ENCODE data around the gene CYBC1. TPM values are rescaled to one million over a fixed set of nuclear protein-coding genes. Genes with fewer than 3 reads are reported as not detected.
"Not testable (repeated sequence)": the region's sequence is repeated elsewhere in the genome, so short reads cannot be mapped to it uniquely, and the experiment has no call there.

CYBC1 gene
- total RNA-seq, 1 experiment from 2014 or later, result 69.7 TPM

GRCh38 chr17:82461827-82462524 is 11.4 kb upstream of the CYBC1 start:
- Histone ChIP-seq H3K36me3 (peaks cover 28% of the 10 kb centered on the region), H3K27ac (no peak overlapping the region), H3K4me1 (peaks cover 5% of the 10 kb centered on the region), H3K9me3 (replicated peaks) (no peaks in the 10 kb centered on the region), H3K4me3 (no peak overlapping the region), H3K27me3 (no peaks in the 10 kb centered on the region)
- no peak for DNase-seq

- not testable (repeated sequence) for H3K27ac ChIP-seq; H3K27me3 ChIP-seq; H3K4me1 ChIP-seq; H3K9me3 ChIP-seq (replicated peaks); DNase-seq; H3K4me3 ChIP-seq
- peaks cover 21% of the 10 kb centered on the region for H3K36me3 ChIP-seq
Observed at GRCh38 chr17:82459936-82460335, 9.4 kb upstream of the CYBC1 start.

GRCh38 chr17:82458885-82459424 is 8.4 kb upstream of the CYBC1 start:
- Histone ChIP-seq H3K27ac (peak overlapping the region; percentile 99; the same call in 1 of the 2 replicates), H3K27me3 (no peaks in the 10 kb centered on the region), H3K36me3 (peaks cover 12% of the 10 kb centered on the region), H3K4me3 (peak overlapping the region; percentile 87), H3K9me3 (replicated peaks) (no peaks in the 10 kb centered on the region), H3K4me1 (peaks cover 5% of the 10 kb centered on the region)
- peak in 1 of 2 experiments; percentile 56 for DNase-seq

- H3K4me1 ChIP-seq, result peaks cover 5% of the 10 kb centered on the region
- peaks cover 10% of the 10 kb centered on the region for H3K36me3 ChIP-seq
- H3K4me3 ChIP-seq, result peak within 1 kb of the TSS; percentile 87
- peak within 1 kb of the TSS; percentile 99 for H3K27ac ChIP-seq
- H3K9me3 ChIP-seq (replicated peaks), result no peaks in the 10 kb centered on the region
- no peaks in the 10 kb centered on the region for H3K27me3 ChIP-seq
- DNase-seq, result peak; percentile 100
Observed at GRCh38 chr17:82458179-82458884, 7.8 kb upstream of the CYBC1 start, which contains the start of gene NARF. Gene NARF (plus strand): TSS chr17:82458741. CDS start chr17:82458804, 63 bp downstream.

- DNase-seq, result no peak
- peaks cover 5% of the 10 kb centered on the region for H3K4me1 ChIP-seq
- no peaks in the 10 kb centered on the region for H3K9me3 ChIP-seq (replicated peaks)
- H3K4me3 ChIP-seq, result peak overlapping the region; percentile 87
- H3K36me3 ChIP-seq, result peaks cover 10% of the 10 kb centered on the region
- H3K27me3 ChIP-seq, result no peaks in the 10 kb centered on the region
- H3K27ac ChIP-seq, result peak overlapping the region; percentile 99
Observed at GRCh38 chr17:82457929-82458178, 7.3 kb upstream of the CYBC1 start.

GRCh38 chr17:82457073-82457928 is 6.7 kb upstream of the CYBC1 start:
- Histone ChIP-seq H3K27me3 (no peaks in the 10 kb centered on the region), H3K9me3 (replicated peaks) (peaks cover 2% of the 10 kb centered on the region), H3K4me1 (peaks cover 5% of the 10 kb centered on the region), H3K36me3 (peaks cover 10% of the 10 kb centered on the region), H3K27ac (peak overlapping the region; percentile 99), H3K4me3 (peak overlapping the region; percentile 87)
- DNase-seq, result no peak

GRCh38 chr17:82453706-82454105 is 3.2 kb upstream of the CYBC1 start:
- DNase-seq, H3K27ac ChIP-seq: not testable (repeated sequence)
- peaks cover 11% of the 10 kb centered on the region for H3K4me1 ChIP-seq

GRCh38 chr17:82453151-82453550 is 2.6 kb upstream of the CYBC1 start:
- not testable (repeated sequence) for H3K9me3 ChIP-seq (replicated peaks)

More at GRCh38 chr17:82453706-82454105, 3.2 kb upstream of the CYBC1 start:
- not testable (repeated sequence) for H3K36me3 ChIP-seq; H3K4me3 ChIP-seq; H3K27me3 ChIP-seq; H3K9me3 ChIP-seq (replicated peaks)

GRCh38 chr17:82452162-82452561 is 1.6 kb upstream of the CYBC1 start:
- no peaks in the 10 kb centered on the region for H3K27me3 ChIP-seq
- no peak overlapping the region for H3K27ac ChIP-seq
- no peak for DNase-seq
- H3K4me1 ChIP-seq, result peaks cover 6% of the 10 kb centered on the region
- H3K4me3 ChIP-seq, result no peak overlapping the region
- H3K36me3 ChIP-seq, result no peaks in the 10 kb centered on the region
- H3K9me3 ChIP-seq (replicated peaks), result peaks cover 4% of the 10 kb centered on the region

More at GRCh38 chr17:82453151-82453550, 2.6 kb upstream of the CYBC1 start:
- not testable (repeated sequence) for DNase-seq, H3K27ac ChIP-seq, H3K4me3 ChIP-seq, H3K27me3 ChIP-seq, H3K36me3 ChIP-seq
- peaks cover 11% of the 10 kb centered on the region for H3K4me1 ChIP-seq

- H3K27me3 ChIP-seq, result no peaks in the 10 kb centered on the region
- peaks cover 4% of the 10 kb centered on the region for H3K9me3 ChIP-seq (replicated peaks)
- no peaks in the 10 kb centered on the region for H3K36me3 ChIP-seq
- DNase-seq, result no peak
- H3K4me1 ChIP-seq, result peaks cover 6% of the 10 kb centered on the region
- H3K27ac ChIP-seq, result peak overlapping the region; percentile 41; the same call in 1 of the 2 replicates
- H3K4me3 ChIP-seq, result peak overlapping the region; percentile 85
Observed at GRCh38 chr17:82449883-82450356, 632 bp downstream of the CYBC1 start.

GRCh38 chr17:82449131-82449882 is 1.2 kb downstream of the CYBC1 start:
- Histone ChIP-seq H3K27ac (no peak overlapping the region), H3K9me3 (replicated peaks) (peaks cover 4% of the 10 kb centered on the region), H3K4me3 (no peak overlapping the region), H3K4me1 (peaks cover 6% of the 10 kb centered on the region), H3K27me3 (no peaks in the 10 kb centered on the region), H3K36me3 (no peaks in the 10 kb centered on the region)
- DNase-seq, result no peak

- Histone ChIP-seq H3K4me3 (no peak overlapping the region), H3K36me3 (0 out of 2 replicates have a peak, but pooled peaks cover 3% of the 10 kb centered on the region), H3K27ac (no peak overlapping the region), H3K9me3 (replicated peaks) (peaks cover 4% of the 10 kb centered on the region), H3K27me3 (no peaks in the 10 kb centered on the region), H3K4me1 (peaks cover 6% of the 10 kb centered on the region)
- no peak for DNase-seq
Observed at GRCh38 chr17:82447876-82448275, 2.7 kb downstream of the CYBC1 start.

- 0 out of 2 replicates have a peak, but pooled peaks cover 3% of the 10 kb centered on the region for H3K36me3 ChIP-seq
- peaks cover 6% of the 10 kb centered on the region for H3K4me1 ChIP-seq
- H3K27me3 ChIP-seq, result no peaks in the 10 kb centered on the region
- H3K4me3 ChIP-seq, result no peak overlapping the region
- H3K9me3 ChIP-seq (replicated peaks), result no peaks in the 10 kb centered on the region
- DNase-seq, result no peak
- no peak overlapping the region for H3K27ac ChIP-seq
Observed at GRCh38 chr17:82446649-82447048, 3.9 kb downstream of the CYBC1 start.

GRCh38 chr17:82446124-82446523 is 4.4 kb downstream of the CYBC1 start:
- Histone ChIP-seq H3K27me3 (no peaks in the 10 kb centered on the region), H3K9me3 (replicated peaks) (no peaks in the 10 kb centered on the region), H3K27ac (no peak overlapping the region), H3K36me3 (0 out of 2 replicates have a peak, but pooled peaks cover 3% of the 10 kb centered on the region), H3K4me1 (peaks cover 2% of the 10 kb centered on the region), H3K4me3 (no peak overlapping the region)
- no peak for DNase-seq
